Naive thymus-derived CD4-positive, alpha-beta T cell (primary cell): ENCODE measurements around the gene OR13C4. TPM values are rescaled to one million over a fixed set of nuclear protein-coding genes. Genes with fewer than 3 reads are reported as not detected.

Source experiments
- ATAC-seq: fragments of 150-1000 bp; cut with Tn5 transposase; 2 replicates; pipeline ENCODE4 v1.10.0; 2021; ENCODE audit warnings: mild to moderate bottlenecking, moderate library complexity
- CTCF ChIA-PET: fragments of 350-600 bp; sonication (Branson Sonifier 250); formaldehyde crosslinking; loops from one replicate; lab custom pipeline; 2021; ENCODE audit warnings: antibody characterized with exemption; lab: Charles Lee
- POLR2A ChIA-PET: fragments of 350-600 bp; sonication (Branson Sonifier 250); formaldehyde crosslinking; loops from one replicate; lab custom pipeline; 2021; ENCODE audit warnings: antibody characterized with exemption, inconsistent platforms; lab: Charles Lee
- DNase-seq, 9 donors: peaks; one replicate each; pipeline versions ENCODE4 v3.0.0 to v3.0.0-alpha.2; 2020 to 2022; ENCODE audit warnings: mixed read lengths in 1 of 9
- H3K27ac ChIP-seq: one replicate; pipeline ENCODE4 v1.7.0; 2013; ENCODE audit warnings: mild to moderate bottlenecking, low read depth, low read length, moderate library complexity
- H3K27me3 ChIP-seq, 2 donors: one replicate each; pipeline ENCODE4 v1.7.0; 2013; ENCODE audit warnings: low read length in 2 of 2, mild to moderate bottlenecking in 2 of 2, moderate library complexity in 2 of 2; ENCODE audit not compliant: control insufficient read depth in 2 of 2, insufficient read depth in 2 of 2
- H3K36me3 ChIP-seq, 3 experiments: 1 replicate in 2 of 3; 2 replicates in 1 of 3; pipeline ENCODE4 v1.7.0; 2013; ENCODE audit warnings: low read length in 3 of 3, mild to moderate bottlenecking in 3 of 3, moderate library complexity in 1 of 3; ENCODE audit not compliant: insufficient read depth in 3 of 3, control insufficient read depth in 2 of 3
- H3K4me1 ChIP-seq, 2 donors: one replicate each; pipeline ENCODE4 v1.7.0; 2013; ENCODE audit warnings: low read length in 2 of 2, mild to moderate bottlenecking in 2 of 2, moderate library complexity in 1 of 2; ENCODE audit not compliant: control insufficient read depth in 2 of 2, insufficient read depth in 2 of 2
- H3K4me3 ChIP-seq: 2 replicates; pipeline ENCODE4 v1.7.0; 2013; ENCODE audit warnings: mild to moderate bottlenecking, low read length
- H3K9me3 ChIP-seq, 3 experiments: 1 replicate in 2 of 3; 2 replicates in 1 of 3; pipeline ENCODE4 v1.7.0; 2013; ENCODE audit warnings: low read length in 3 of 3; ENCODE audit not compliant: control insufficient read depth in 2 of 3
- H3K27ac Mint-ChIP-seq, 9 donors: one replicate each; pipeline ENCODE4 v1.8.0; 2020 to 2022; ENCODE audit warnings: mixed read lengths in 9 of 9, mild to moderate bottlenecking in 8 of 9, moderate library complexity in 5 of 9, inconsistent platforms in 2 of 9
- H3K27me3 Mint-ChIP-seq, 5 donors: one replicate each; pipeline ENCODE4 v1.8.0; 2021 to 2022; ENCODE audit warnings: mixed read lengths in 5 of 5, mild to moderate bottlenecking in 1 of 5
- H3K36me3 Mint-ChIP-seq, 5 donors: one replicate each; pipeline ENCODE4 v1.8.0; 2020 to 2022; ENCODE audit warnings: mixed read lengths in 5 of 5, mild to moderate bottlenecking in 3 of 5, inconsistent platforms in 1 of 5
- H3K4me1 Mint-ChIP-seq, 7 donors: one replicate each; pipeline ENCODE4 v1.8.0; 2020 to 2022; ENCODE audit warnings: mixed read lengths in 7 of 7, mild to moderate bottlenecking in 3 of 7, inconsistent platforms in 1 of 7
- H3K4me3 Mint-ChIP-seq, 10 donors: one replicate each; pipeline ENCODE4 v1.8.0; 2020 to 2022; ENCODE audit warnings: mild to moderate bottlenecking in 10 of 10, mixed read lengths in 10 of 10, moderate library complexity in 6 of 10, inconsistent platforms in 2 of 10
- H3K9me3 Mint-ChIP-seq, 11 donors: one replicate each; pipeline ENCODE4 v1.8.0; 2020 to 2022; ENCODE audit warnings: mixed read lengths in 11 of 11, mild to moderate bottlenecking in 4 of 11, inconsistent platforms in 1 of 11, moderate library complexity in 1 of 11
- intact Hi-C, 2 donors: fragments of 100-400 bp; cut with micrococcal nuclease; formaldehyde crosslinking; loops; one replicate each; pipeline ENCODE4 v1.15.1; 2023
- polyA plus RNA-seq, 2 donors: library from polyadenylated mRNA; unstranded; fragments of 300-500 nt; fragmentation: Illumina TruSeq; gene quantifications; one replicate each; pipeline ENCODE4 v1.2.3, GENCODE V29; 2021
- total RNA-seq, 6 experiments: library from RNA in 5 of 6; stranded (reverse) in 5 of 6; gene quantifications; 1 replicate in 5 of 6; 2 replicates in 1 of 6; pipeline ENCODE4 v1.2.3 and lab custom pipeline; 2021 to 2026

OR13C4 gene
- total RNA-seq, result not detected
- not detected for polyA plus RNA-seq
- not detected for total RNA-seq (lab: John Stamatoyannopoulos, UW)

DNA sequence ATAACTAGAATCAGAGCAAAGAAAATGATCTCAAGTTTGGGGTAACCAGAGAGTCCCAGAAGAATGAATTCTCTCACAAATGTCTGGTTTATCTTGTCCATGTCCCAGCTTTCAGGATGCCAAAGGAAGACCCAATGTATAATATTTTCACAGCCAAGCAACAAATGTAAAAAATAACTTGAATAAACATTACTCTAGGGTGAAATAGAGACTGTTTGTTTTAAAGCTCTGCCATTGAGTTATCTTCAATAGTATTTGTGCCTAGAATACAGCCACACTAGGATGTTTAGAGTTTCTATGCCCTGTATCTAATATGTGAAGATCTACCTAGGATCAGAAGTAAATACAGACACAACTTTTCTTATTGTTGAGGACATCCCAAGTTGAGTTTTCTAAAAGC is at the start of gene OR13C4:
TSS of gene OR13C4 (minus strand) at position 101 of the 400 bp plus-strand sequence. CDS start at position 101, 0 bp downstream.
- no peaks in the 10 kb centered on the region for H3K4me1 ChIP-seq
- Mint-ChIP-seq H3K36me3 (no peaks in the 10 kb centered on the region), H3K4me3 (no peak within 1 kb of the TSS), H3K27ac (no peak within 1 kb of the TSS), H3K27me3 (peaks cover 0 to 5% (median 0%) of the 10 kb centered on the region in 5 donors), H3K4me1 (no peaks in the 10 kb centered on the region), H3K9me3 (peaks cover 0 to 16% (median 4%) of the 10 kb centered on the region in 11 donors)
- no peaks in the 10 kb centered on the region for H3K27me3 ChIP-seq
- no peaks in the 10 kb centered on the region for H3K36me3 ChIP-seq
- ChIA-PET POLR2A (no interaction called here), CTCF (no interaction called here)
- intact Hi-C loops, result no loop called here
- no peak within 1 kb of the TSS for H3K4me3 ChIP-seq
- DNase-seq (no peak), ATAC-seq (no peak)
- H3K27ac ChIP-seq, result no peak within 1 kb of the TSS
- no peaks in the 10 kb centered on the region for H3K9me3 ChIP-seq

DNA sequence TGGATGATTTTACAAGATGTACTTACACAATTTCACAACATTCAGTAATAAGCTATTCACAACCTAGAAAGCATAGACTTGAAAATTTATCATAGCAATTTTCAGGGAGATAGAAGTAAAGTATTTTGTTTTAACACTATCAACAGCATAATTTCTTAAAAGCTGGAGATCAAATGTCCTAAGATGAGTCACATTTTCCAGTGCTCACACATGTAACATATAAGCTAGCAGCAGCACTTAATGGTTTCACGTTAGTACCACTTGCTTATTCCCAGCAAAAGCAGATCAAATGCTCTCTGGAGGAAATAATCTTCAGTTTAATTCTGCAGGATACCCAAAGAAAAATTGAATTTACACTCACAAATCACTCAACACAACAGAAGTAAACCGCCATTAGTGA is 48.4 kb upstream of the OR13C4 start:
- no peaks in the 10 kb centered on the region for H3K4me1 Mint-ChIP-seq
- H3K27ac Mint-ChIP-seq, result no peak overlapping the region
- Histone ChIP-seq H3K36me3 (no peaks in the 10 kb centered on the region), H3K9me3 (peaks cover 0 to 4% (median 0%) of the 10 kb centered on the region in 3 experiments), H3K4me3 (no peak overlapping the region), H3K27me3 (no peaks in the 10 kb centered on the region), H3K4me1 (no peaks in the 10 kb centered on the region), H3K27ac (no peak overlapping the region)
- no peak overlapping the region for H3K4me3 Mint-ChIP-seq
- no peak for DNase-seq
- peaks cover 2 to 32% (median 8%) of the 10 kb centered on the region in 11 donors for H3K9me3 Mint-ChIP-seq
- CTCF ChIA-PET, result no interaction called here
- peaks cover 0 to 6% (median 0%) of the 10 kb centered on the region in 5 donors for H3K27me3 Mint-ChIP-seq
- no peak for ATAC-seq
- intact Hi-C loops, result no loop called here
- no peaks in the 10 kb centered on the region for H3K36me3 Mint-ChIP-seq
- POLR2A ChIA-PET, result no interaction called here

DNA sequence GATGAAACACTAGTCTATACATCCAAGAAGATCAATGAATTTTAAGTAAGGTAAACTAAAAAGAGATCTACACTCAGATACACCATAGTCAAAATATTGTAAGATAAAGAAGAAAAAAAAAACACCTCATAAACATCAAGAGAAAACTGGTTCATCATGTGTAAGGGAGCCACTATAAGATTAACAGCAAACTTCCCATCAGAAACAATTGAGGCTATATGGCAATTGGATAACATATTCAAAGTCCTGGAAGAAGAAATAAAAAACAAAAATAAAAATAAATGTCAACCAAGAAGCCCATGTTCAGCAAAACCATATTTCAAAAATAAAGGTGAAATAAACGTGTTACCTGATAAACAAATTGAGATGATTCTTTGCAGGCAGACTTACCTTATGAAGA is 45.6 kb upstream of the OR13C4 start:
- Mint-ChIP-seq H3K27me3 (peaks cover 0 to 8% (median 0%) of the 10 kb centered on the region in 5 donors), H3K4me3 (no peak overlapping the region), H3K9me3 (peaks cover 3 to 35% (median 8%) of the 10 kb centered on the region in 11 donors), H3K36me3 (peaks cover 0 to 4% (median 0%) of the 10 kb centered on the region in 5 donors), H3K27ac (no peak overlapping the region), H3K4me1 (no peaks in the 10 kb centered on the region)
- ChIA-PET CTCF (no interaction called here), POLR2A (no interaction called here)
- no peaks in the 10 kb centered on the region for H3K36me3 ChIP-seq
- H3K9me3 ChIP-seq, result peaks cover 0 to 4% (median 0%) of the 10 kb centered on the region in 3 experiments
- DNase-seq (no peak), ATAC-seq (no peak)
- H3K4me3 ChIP-seq, result no peak overlapping the region
- no peaks in the 10 kb centered on the region for H3K4me1 ChIP-seq
- H3K27ac ChIP-seq, result no peak overlapping the region
- intact Hi-C loops, result no loop called here
- no peaks in the 10 kb centered on the region for H3K27me3 ChIP-seq

DNA sequence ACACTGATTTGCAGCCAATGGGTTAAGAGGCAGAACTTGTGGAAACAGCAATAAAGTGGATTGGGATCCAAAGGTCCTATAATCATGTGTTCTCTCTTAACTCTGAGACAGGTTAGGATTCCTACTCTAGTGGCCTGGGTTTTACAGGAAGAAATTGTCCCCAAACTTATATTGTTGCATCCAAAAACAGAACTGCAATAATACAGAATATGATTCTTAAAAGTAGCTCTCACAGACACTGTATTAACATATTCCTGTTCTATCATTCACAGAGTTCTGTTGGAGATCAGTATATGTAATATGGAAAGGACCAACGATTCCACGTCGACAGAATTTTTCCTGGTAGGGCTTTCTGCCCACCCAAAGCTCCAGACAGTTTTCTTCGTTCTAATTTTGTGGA is 41.9 kb upstream of the OR13C4 start, which contains the start of gene OR13C8:
TSS of gene OR13C8 (plus strand) at position 301 of the 400 bp plus-strand sequence. CDS start at position 301, 0 bp downstream.
- CTCF ChIA-PET, result no interaction called here
- intact Hi-C loops, result no loop called here
- Histone ChIP-seq H3K4me3 (no peak within 1 kb of the TSS), H3K27ac (no peak within 1 kb of the TSS), H3K36me3 (no peaks in the 10 kb centered on the region), H3K9me3 (peaks cover 0 to 4% (median 0%) of the 10 kb centered on the region in 3 experiments), H3K4me1 (no peaks in the 10 kb centered on the region), H3K27me3 (no peaks in the 10 kb centered on the region)
- H3K27me3 Mint-ChIP-seq, result peaks cover 0 to 8% (median 0%) of the 10 kb centered on the region in 5 donors
- POLR2A ChIA-PET, result no interaction called here
- DNase-seq, result no peak
- peaks cover 0 to 4% (median 0%) of the 10 kb centered on the region in 5 donors for H3K36me3 Mint-ChIP-seq
- no peak within 1 kb of the TSS for H3K27ac Mint-ChIP-seq
- no peaks in the 10 kb centered on the region for H3K4me1 Mint-ChIP-seq
- no peak for ATAC-seq
- H3K9me3 Mint-ChIP-seq, result peaks cover under 1 to 32% (median 6%) of the 10 kb centered on the region in 11 donors
- no peak within 1 kb of the TSS for H3K4me3 Mint-ChIP-seq

DNA sequence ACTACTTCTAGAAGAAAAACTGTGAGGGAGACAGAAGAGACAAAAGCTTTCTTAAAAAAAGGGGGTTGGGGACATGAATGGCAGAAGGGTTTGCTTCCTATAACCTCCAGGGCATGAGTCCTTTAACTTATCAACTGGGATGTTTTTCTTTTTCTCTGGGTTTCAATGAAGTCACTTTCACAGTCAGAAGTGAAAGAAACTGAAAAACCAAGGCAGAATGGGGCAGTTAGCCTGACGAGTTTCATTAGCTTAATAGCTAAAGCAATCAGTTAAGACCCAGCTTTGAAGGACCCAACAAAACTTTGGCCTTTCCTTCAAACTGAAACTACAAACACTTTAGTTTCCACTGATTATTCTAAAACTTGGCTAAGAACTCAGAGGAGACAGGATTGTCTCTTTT is 37.3 kb upstream of the OR13C4 start:
- POLR2A ChIA-PET, result no interaction called here
- Mint-ChIP-seq H3K27ac (no peak overlapping the region), H3K4me1 (no peaks in the 10 kb centered on the region), H3K4me3 (no peak overlapping the region), H3K27me3 (peaks cover 0 to 3% (median 0%) of the 10 kb centered on the region in 5 donors), H3K9me3 (peaks cover 0 to 8% (median 0%) of the 10 kb centered on the region in 11 donors), H3K36me3 (peaks cover 0 to 2% (median 0%) of the 10 kb centered on the region in 5 donors)
- Histone ChIP-seq H3K9me3 (no peaks in the 10 kb centered on the region), H3K4me3 (no peak overlapping the region), H3K27me3 (no peaks in the 10 kb centered on the region), H3K36me3 (no peaks in the 10 kb centered on the region), H3K27ac (no peak overlapping the region), H3K4me1 (no peaks in the 10 kb centered on the region)
- intact Hi-C loops, result no loop called here
- DNase-seq (no peak), ATAC-seq (no peak)
- CTCF ChIA-PET, result no interaction called here

DNA sequence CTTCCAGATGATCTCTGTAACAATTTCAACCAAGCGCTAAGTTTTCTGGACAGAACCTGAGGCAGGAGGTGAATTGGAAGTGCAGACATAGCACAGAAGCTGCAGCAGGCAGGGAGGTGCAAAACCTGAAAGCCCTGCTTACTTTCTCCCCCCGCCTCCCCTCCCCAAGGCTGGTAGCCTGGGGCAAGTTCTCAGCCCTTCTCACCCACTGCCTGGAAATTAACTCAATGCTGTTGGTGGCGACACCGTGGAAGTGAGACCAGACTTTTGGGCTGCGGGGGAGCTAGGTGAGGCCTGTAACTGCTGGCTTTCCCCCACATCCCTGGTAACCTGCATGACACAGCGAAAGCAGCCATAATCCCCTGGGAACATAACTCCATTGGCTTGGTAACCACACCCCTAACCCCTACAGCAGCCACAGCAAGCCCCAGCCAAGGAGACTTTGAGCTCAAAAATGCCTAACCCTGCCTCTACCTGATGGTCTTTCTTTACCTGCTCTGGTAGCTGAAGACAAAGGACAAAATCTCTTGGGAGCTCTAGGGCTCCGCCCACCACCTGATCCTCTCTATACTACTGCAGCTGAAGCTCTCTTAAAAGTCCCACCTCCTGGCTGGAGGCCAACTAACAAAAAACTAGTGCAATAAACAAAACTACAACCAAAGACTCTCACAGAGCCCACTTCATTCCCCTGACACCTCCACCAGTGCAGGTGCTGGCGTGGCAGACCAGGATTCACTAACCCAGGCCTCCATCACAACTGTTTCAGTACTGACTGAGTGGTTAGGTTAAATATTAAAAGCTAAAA is 30.0 kb upstream of the OR13C4 start:
- H3K4me1 Mint-ChIP-seq, result no peaks in the 10 kb centered on the region
- intact Hi-C loops, result no loop called here
- ATAC-seq (no peak), DNase-seq (no peak)
- no peaks in the 10 kb centered on the region for H3K27me3 Mint-ChIP-seq
- Histone ChIP-seq H3K9me3 (no peaks in the 10 kb centered on the region), H3K4me1 (no peaks in the 10 kb centered on the region), H3K27me3 (no peaks in the 10 kb centered on the region), H3K4me3 (no peak overlapping the region), H3K27ac (no peak overlapping the region), H3K36me3 (no peaks in the 10 kb centered on the region)
- CTCF ChIA-PET, result no interaction called here
- peaks cover 0 to 18% (median 7%) of the 10 kb centered on the region in 11 donors for H3K9me3 Mint-ChIP-seq
- POLR2A ChIA-PET, result no interaction called here
- H3K36me3 Mint-ChIP-seq, result no peaks in the 10 kb centered on the region
- H3K27ac Mint-ChIP-seq, result no peak overlapping the region
- no peak overlapping the region for H3K4me3 Mint-ChIP-seq
